HFF-Myc (cell line): Measurements from ENCODE around the gene ADK.
"Not testable (repeated sequence)": the region's sequence is repeated elsewhere in the genome, so short reads cannot be mapped to it uniquely, and the experiment has no call there.

Experiments
- DNase-seq: peaks from one replicate; pipeline ENCODE4 v3.0.0-alpha.2; 2011; ENCODE audit warnings: low read depth; ENCODE audit errors: extremely low read depth
- H3K4me3 ChIP-seq: replicated peaks from 2 replicates; pipeline ENCODE4 v1.5.1; 2011; ENCODE audit warnings: low read depth, mild to moderate bottlenecking, control low read depth, low read length
- CTCF ChIP-seq: IDR thresholded peaks from 2 replicates; pipeline ENCODE4 v1.5.1; 2012; ENCODE audit warnings: mild to moderate bottlenecking, low read depth, low read length, control low read depth; ENCODE audit errors: missing control alignments

ADK gene

GRCh38 chr10:74334221-74334620, 183.2 kb downstream of the ADK start:
- H3K4me3 ChIP-seq, result no peak overlapping the region
- no peak for DNase-seq
- TF ChIP-seq CTCF, result no peak

GRCh38 chr10:74335501-74335900, 184.5 kb downstream of the ADK start:
- TF ChIP-seq CTCF, result no peak
- no peak for DNase-seq
- H3K4me3 ChIP-seq, result no peak overlapping the region

GRCh38 chr10:74337330-74338016, 186.5 kb downstream of the ADK start:
- DNase-seq, result no peak
- H3K4me3 ChIP-seq, result no peak overlapping the region
- TF ChIP-seq CTCF, result no peak

- no peak for DNase-seq
- no peak for TF ChIP-seq CTCF
- no peak overlapping the region for H3K4me3 ChIP-seq
Observed at GRCh38 chr10:74342991-74343390, 192.0 kb downstream of the ADK start.

- DNase-seq, result no peak
- TF ChIP-seq CTCF, result no peak
- no peak overlapping the region for H3K4me3 ChIP-seq
Observed at GRCh38 chr10:74343804-74344203, 192.8 kb downstream of the ADK start.

- TF ChIP-seq CTCF, result no peak
Observed at GRCh38 chr10:74344306-74344705, 193.3 kb downstream of the ADK start.

GRCh38 chr10:74347522-74347921, 196.5 kb downstream of the ADK start:
- TF ChIP-seq CTCF, result no peak
- no peak overlapping the region for H3K4me3 ChIP-seq
- DNase-seq, result no peak

More at GRCh38 chr10:74344306-74344705, 193.3 kb downstream of the ADK start:
- no peak overlapping the region for H3K4me3 ChIP-seq
- DNase-seq, result no peak

GRCh38 chr10:74353021-74353420, 202.0 kb downstream of the ADK start:
- DNase-seq, H3K4me3 ChIP-seq: not testable (repeated sequence)
